Right lobe of liver (tissue), 6 donors: ENCODE data around the gene TTC23. TPM values are rescaled to one million over a fixed set of nuclear protein-coding genes. Genes with fewer than 3 reads are reported as not detected.

Experiments used
- ATAC-seq, 4 donors: fragments of 200-7000 bp; cut with Tn5 transposase; one replicate each; pipeline ENCODE4 v1.9.1; 2020; ENCODE audit warnings: mild to moderate bottlenecking in 4 of 4, moderate library complexity in 4 of 4
- DNase-seq, 3 donors: peaks; one replicate each; pipeline ENCODE4 v3.0.0-alpha.2; 2020
- H3K27ac ChIP-seq, 3 donors: fragments of 200-600 bp; one replicate each; pipeline ENCODE4 v1.8.0; 2022
- H3K27me3 ChIP-seq, 2 donors: fragments of 200-600 bp; one replicate each; pipeline ENCODE4 v1.8.0; 2022
- H3K36me3 ChIP-seq, 4 donors: fragments of 200-600 bp; sonication (generic) in 1 of 4; one replicate each; pipeline versions ENCODE4 v1.5.1 to v1.8.0; 2017 to 2022; ENCODE audit warnings: control low read depth in 1 of 4
- H3K4me1 ChIP-seq, 4 donors: fragments of 200-600 bp; sonication (generic) in 1 of 4; one replicate each; pipeline versions ENCODE4 v1.5.1 to v1.8.0; 2017 to 2022; ENCODE audit warnings: control low read depth in 1 of 4
- H3K4me3 ChIP-seq, 3 donors: fragments of 200-600 bp; one replicate each; pipeline ENCODE4 v1.8.0; 2022
- H3K9me3 ChIP-seq, 4 donors: fragments of 200-600 bp; sonication (generic) in 1 of 4; one replicate each; pipeline versions ENCODE4 v1.5.1 to v1.8.0; 2017 to 2022; ENCODE audit warnings: control low read depth in 1 of 4
- CTCF ChIP-seq, 4 donors: fragments of 200-600 bp in 3 of 4; fragments of 450-650 bp in 1 of 4; IDR thresholded peaks; one replicate each; pipeline versions ENCODE4 v1.5.1 to v1.8.0; 2016 to 2022; ENCODE audit warnings: antibody characterized with exemption in 4 of 4, mild to moderate bottlenecking in 2 of 4
- POLR2A ChIP-seq: fragments of 450-650 bp; IDR thresholded peaks from one replicate; pipeline ENCODE4 v1.6.1; 2017; ENCODE audit warnings: antibody characterized with exemption, mild to moderate bottlenecking
- WGBS: methylation state at CpG from one replicate; pipeline ENCODE4 v1.1.6; 2018; ENCODE audit warnings: low coverage, low lambda C conversion rate; ENCODE audit not compliant: insufficient coverage; ENCODE audit errors: missing lambda C conversion rate; 5-methylcytosine and 5-hydroxymethylcytosine counted together
- intact Hi-C, 2 donors: fragments of 100-400 bp; cut with DNase I; formaldehyde crosslinking; loops; one replicate each; pipeline versions ENCODE4 v1.11.2 to v1.14.1; 2022
- total RNA-seq, 6 experiments: library from RNA; depleted of rRNA in 2 of 6; stranded (reverse); fragments of >200 nt in 2 of 6; fragmentation: NEBNext Ultra II Directional in 3 of 6; extraction: Animal tissue kit (Norgen Biotek cat#: 25700) in 3 of 6; gene quantifications; one replicate each; pipeline versions ENCODE4 v1.1.0 to v1.2.4, GENCODE V29; 2016 to 2023
- donor health status: DM: no; HTN: yes; CAD: no.
- donor health status: DM: no; HTN: no; CAD: no.
- donor health status: DM: no; HTN: no; CAD: no.
- donor health status: DM: no; HTN: yes; CAD: no.
- donor health status: DM: no; HTN: yes; CAD: no.

TTC23 gene
- total RNA-seq, 6 experiments from 2014 or later, result 6.1 to 18.4 (median 9.1) TPM

GRCh38 chr15:99145005-99145404, 104.4 kb downstream of the TTC23 start:
- DNase-seq (no peak), ATAC-seq (no peak)
- intact Hi-C loops, result no loop called here
- no peak overlapping the region for H3K27ac ChIP-seq
- peaks cover 0 to 4% (median 0%) of the 10 kb centered on the region in 4 donors for H3K36me3 ChIP-seq
- 92% methylated on average over 10 of the region's 10 CpGs for WGBS
- no peak overlapping the region for H3K4me3 ChIP-seq
- no peaks in the 10 kb centered on the region for H3K9me3 ChIP-seq
- peaks cover 0 to 14% (median 10%) of the 10 kb centered on the region in 4 donors for H3K4me1 ChIP-seq
- no peaks in the 10 kb centered on the region for H3K27me3 ChIP-seq
- no peak for TF ChIP-seq CTCF (IDR thresholded peaks at IDR 0.05)
- TF ChIP-seq POLR2A, result no peak

- intact Hi-C loops, result no loop called here
- H3K27ac ChIP-seq, result peak overlapping the region in 2 of 3 donors; percentile 1 to 50
- H3K36me3 ChIP-seq, result no peaks in the 10 kb centered on the region
- H3K4me1 ChIP-seq, result peaks cover 0 to 14% (median 10%) of the 10 kb centered on the region in 4 donors
- H3K27me3 ChIP-seq, result no peaks in the 10 kb centered on the region
- TF ChIP-seq CTCF (IDR thresholded peaks at IDR 0.05) (no peak), POLR2A (no peak)
- DNase-seq (peak; percentile 70 to 88 (median 86)), ATAC-seq (peak; percentile 98)
- peak overlapping the region in 1 of 3 donors; percentile 8 for H3K4me3 ChIP-seq
- WGBS, result 18% methylated on average over 4 of the region's 7 CpGs
- no peaks in the 10 kb centered on the region for H3K9me3 ChIP-seq
Measured at GRCh38 chr15:99143655-99144610, 105.4 kb downstream of the TTC23 start.

DNA sequence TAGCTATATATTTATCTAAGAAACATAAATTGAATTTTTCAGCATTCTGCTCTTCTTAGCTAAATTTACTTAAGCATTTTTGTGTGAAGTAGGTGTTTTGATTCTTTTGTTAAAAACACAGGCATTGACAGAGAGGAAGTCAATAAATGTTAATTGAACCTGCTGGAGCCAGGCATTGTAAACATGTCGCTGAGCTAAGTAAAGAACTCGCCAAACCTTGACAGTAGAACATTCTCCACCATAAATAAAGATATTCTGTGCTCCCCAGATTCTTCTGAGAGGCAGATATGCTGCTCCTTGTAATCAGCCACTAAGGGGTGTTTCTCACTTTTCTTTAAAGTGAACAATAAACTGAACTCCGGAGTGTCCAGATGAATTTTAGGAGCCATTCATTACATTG, 106.1 kb downstream of the TTC23 start:
- TF ChIP-seq CTCF (IDR thresholded peaks at IDR 0.05) (no peak), POLR2A (no peak)
- Histone ChIP-seq H3K4me3 (peak overlapping the region in 1 of 3 donors; percentile 8), H3K9me3 (no peaks in the 10 kb centered on the region), H3K4me1 (peaks cover 0 to 14% (median 10%) of the 10 kb centered on the region in 4 donors), H3K27me3 (no peaks in the 10 kb centered on the region), H3K27ac (peak overlapping the region in 1 of 3 donors; percentile 50), H3K36me3 (no peaks in the 10 kb centered on the region)
- no peak for DNase-seq
- intact Hi-C loops, result no loop called here
- ATAC-seq, result peak; percentile 46 to 67 (median 62)
- 35% methylated on average over 3 of the region's 3 CpGs for whole genome bisulfite sequencing

- Histone ChIP-seq H3K27ac (no peak overlapping the region), H3K27me3 (no peaks in the 10 kb centered on the region), H3K4me3 (no peak overlapping the region), H3K4me1 (peaks cover 0 to 14% (median 10%) of the 10 kb centered on the region in 4 donors), H3K36me3 (peaks cover 0 to 2% (median 0%) of the 10 kb centered on the region in 4 donors), H3K9me3 (no peaks in the 10 kb centered on the region)
- intact Hi-C loops, result no loop called here
- ATAC-seq (no peak), DNase-seq (no peak)
- TF ChIP-seq POLR2A (no peak), CTCF (IDR thresholded peaks at IDR 0.05) (no peak)
- WGBS, result 83% methylated on average over 4 of the region's 5 CpGs
Measured at GRCh38 chr15:99142562-99142961, 106.8 kb downstream of the TTC23 start.
